ENCODE measurements around the gene FMNL2. TPM values are rescaled to one million over a fixed set of nuclear protein-coding genes. Genes with fewer than 3 reads are reported as not detected.

Gene FMNL2
- total RNA-seq, 1 experiment from 2014 or later, result 33.6 TPM

DNA sequence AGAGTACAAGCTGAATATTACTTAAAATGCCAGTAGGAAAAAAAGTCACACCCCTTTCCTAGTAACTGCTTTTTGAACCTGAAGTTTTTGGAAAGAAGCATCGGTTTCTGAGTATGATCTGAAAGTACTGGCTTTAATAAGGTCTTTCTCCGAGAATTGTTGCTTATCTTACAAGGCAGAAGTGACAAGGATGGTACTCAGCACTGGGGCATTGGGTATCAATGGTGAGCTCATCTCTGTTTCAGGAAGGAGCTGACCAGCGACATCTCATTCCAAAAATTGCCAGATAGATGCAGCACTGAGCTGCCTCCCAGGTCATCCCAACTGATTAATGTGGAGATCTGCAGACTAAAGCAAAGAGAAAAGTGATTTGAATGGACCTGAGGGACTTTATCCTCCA is 85.4 kb downstream of the FMNL2 start:
- no peak overlapping the region for H3K4ac ChIP-seq (ENCODE audit: low read depth, low read length)
- no CpG with 5 or more reads among the region's 3 CpGs for WGBS (ENCODE audit: extremely low coverage, insufficient read length, low lambda C conversion rate)
- H3K4me1 Mint-ChIP-seq, result peaks cover 41 to 48% of the 10 kb centered on the region in 2 experiments
- no peak overlapping the region for H3K23ac ChIP-seq (ENCODE audit: insufficient read length, low read depth, low read length)
- H3K79me2 ChIP-seq (ENCODE audit: insufficient read depth, low read length), result peaks cover 4% of the 10 kb centered on the region; the same call in 1 of the 2 replicates
- no peak overlapping the region for H2AFZ ChIP-seq (ENCODE audit: low read length)
- no peak overlapping the region for H2BK5ac ChIP-seq (ENCODE audit: insufficient read length, low read length)
- no peak overlapping the region for H2BK20ac ChIP-seq (ENCODE audit: low read depth, low read length, poor library complexity, severe bottlenecking)
- no peak overlapping the region for H3K9ac ChIP-seq (ENCODE audit: extremely low read depth, insufficient read length, low read length)
- DNase-seq, result no peak
- no peaks in the 10 kb centered on the region; a peak in 1 of 7 replicates for H3K36me3 Mint-ChIP-seq (ENCODE audit: insufficient read depth in 1 of 3, low read depth in 3 of 3)
- TF ChIP-seq, protein P1, sequence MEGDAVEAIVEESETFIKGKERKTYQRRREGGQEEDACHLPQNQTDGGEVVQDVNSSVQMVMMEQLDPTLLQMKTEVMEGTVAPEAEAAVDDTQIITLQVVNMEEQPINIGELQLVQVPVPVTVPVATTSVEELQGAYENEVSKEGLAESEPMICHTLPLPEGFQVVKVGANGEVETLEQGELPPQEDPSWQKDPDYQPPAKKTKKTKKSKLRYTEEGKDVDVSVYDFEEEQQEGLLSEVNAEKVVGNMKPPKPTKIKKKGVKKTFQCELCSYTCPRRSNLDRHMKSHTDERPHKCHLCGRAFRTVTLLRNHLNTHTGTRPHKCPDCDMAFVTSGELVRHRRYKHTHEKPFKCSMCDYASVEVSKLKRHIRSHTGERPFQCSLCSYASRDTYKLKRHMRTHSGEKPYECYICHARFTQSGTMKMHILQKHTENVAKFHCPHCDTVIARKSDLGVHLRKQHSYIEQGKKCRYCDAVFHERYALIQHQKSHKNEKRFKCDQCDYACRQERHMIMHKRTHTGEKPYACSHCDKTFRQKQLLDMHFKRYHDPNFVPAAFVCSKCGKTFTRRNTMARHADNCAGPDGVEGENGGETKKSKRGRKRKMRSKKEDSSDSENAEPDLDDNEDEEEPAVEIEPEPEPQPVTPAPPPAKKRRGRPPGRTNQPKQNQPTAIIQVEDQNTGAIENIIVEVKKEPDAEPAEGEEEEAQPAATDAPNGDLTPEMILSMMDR (conservative IDR thresholded peaks at IDR 0.05), result no peak
- H3K27me3 Mint-ChIP-seq (ENCODE audit: low read depth), result no peaks in the 10 kb centered on the region
- no peak overlapping the region for H3K18ac ChIP-seq (ENCODE audit: insufficient read length, low read depth, low read length)
- no peaks in the 10 kb centered on the region for H4K20me1 ChIP-seq (ENCODE audit: control insufficient read depth, insufficient read depth, insufficient read length)
- no peak overlapping the region for H2BK15ac ChIP-seq (ENCODE audit: low read depth, low read length)
- H2AK5ac ChIP-seq (ENCODE audit: insufficient read length, low read length), result no peak overlapping the region
- no peaks in the 10 kb centered on the region for H3K9me3 Mint-ChIP-seq
- no peak overlapping the region for H3T11ph ChIP-seq (ENCODE audit: low read length)
- no peak overlapping the region for H2BK120ac ChIP-seq (ENCODE audit: low read depth, low read length, poor library complexity, severe bottlenecking)
- peaks cover 13% of the 10 kb centered on the region for H3K4me1 ChIP-seq (ENCODE audit: insufficient read depth, low read length)
- H2BK12ac ChIP-seq (ENCODE audit: insufficient read length, low read depth, low read length), result no peak overlapping the region
- H4K5ac ChIP-seq (ENCODE audit: insufficient read length, low read depth, low read length), result no peak overlapping the region
- H4K8ac ChIP-seq (replicated peaks; ENCODE audit: insufficient read length, low read depth, low read length), result no peak overlapping the region
- H3K23me2 ChIP-seq (ENCODE audit: insufficient read length, low read depth, low read length, poor library complexity, severe bottlenecking), result no peaks in the 10 kb centered on the region
- no peak overlapping the region for H4K91ac ChIP-seq (ENCODE audit: insufficient read length, low read depth, low read length)
- H3K14ac ChIP-seq (ENCODE audit: insufficient read depth, low read length), result no peak overlapping the region
- H3K4me2 ChIP-seq (ENCODE audit: insufficient read depth, insufficient read length, low read length), result no peak overlapping the region
- no peak overlapping the region for H3K4me3 Mint-ChIP-seq
- peak overlapping the region in 2 of 3 experiments; percentile 30 to 35; a peak in 1 of 7 replicates for H3K27ac Mint-ChIP-seq
- H3K56ac ChIP-seq (ENCODE audit: insufficient read length, low read depth, low read length), result no peak overlapping the region
- H3K27ac ChIP-seq (ENCODE audit: insufficient read length, low read depth, low read length), result no peak overlapping the region
- H3K27me3 ChIP-seq (ENCODE audit: insufficient read depth, low read length), result no peaks in the 10 kb centered on the region
- H3K79me1 ChIP-seq (ENCODE audit: insufficient read depth, low read depth, low read length, poor library complexity, severe bottlenecking), result no peaks in the 10 kb centered on the region
- H3K9me3 ChIP-seq (ENCODE audit: control insufficient read depth, low read depth, low read length), result no peaks in the 10 kb centered on the region

Measured in H9 (cell line).